Measurements from ENCODE around the gene LSS. TPM values are rescaled to one million over a fixed set of nuclear protein-coding genes. Genes with fewer than 3 reads are reported as not detected.

LSS gene
- total and polyA plus RNA-seq, 10 of the 15 experiments (the other 5 are each of a cell fraction or from before 2014, with no cell fraction given) = 2.9 to 82.4 (median 27.5) TPM

GRCh38 chr21:46153247-46154154 is 75.1 kb downstream of the LSS start:
- intact Hi-C loops (cut with micrococcal nuclease; ENCODE audit: unreplicated experiment) = no loop called here
- ATAC-seq = peak; percentile 88
- TF ChIP-seq ZNF592 (IDR thresholded peaks at IDR 0.05) (no peak), E4F1 (IDR thresholded peaks at IDR 0.05; ENCODE audit: borderline replicate concordance, partially characterized antibody) (no peak), CHD2 (IDR thresholded peaks at IDR 0.05; ENCODE audit: borderline replicate concordance, low read depth, low read length) (0 out of 2 replicates have a peak, but pooled peaks have one; percentile 35), RAD21 (IDR thresholded peaks at IDR 0.05; ENCODE audit: insufficient read depth, low read depth, low read length) (peak; percentile 50), ZNF207 (IDR thresholded peaks at IDR 0.05; ENCODE audit: borderline replicate concordance) (0 out of 2 replicates have a peak, but pooled peaks have one; percentile 26), CTCF (IDR thresholded peaks at IDR 0.05 in 2 of 3, conservative IDR thresholded peaks at IDR 0.05 in 1 of 3; ENCODE audit: control insufficient read depth in 2 of 3, extremely low read depth in 1 of 3, insufficient read depth in 1 of 3, low read depth in 3 of 3, low read length in 3 of 3) (peak; percentile 65 to 71 (median 68)), BACH1 (IDR thresholded peaks at IDR 0.05; ENCODE audit: borderline replicate concordance) (no peak), HSF1 (IDR thresholded peaks at IDR 0.05; ENCODE audit: low read depth, low read length) (peak; percentile 72; the same call in 1 of the 2 replicates), SMC3 (IDR thresholded peaks at IDR 0.05; ENCODE audit: borderline replicate concordance, low read length) (peak; percentile 33; the same call in 1 of the 2 replicates)
- no peak overlapping the region for H3K27ac ChIP-seq (ENCODE audit: control insufficient read depth, insufficient read depth)
- BruUV-seq (replicated peaks) = no TSS peak
- H3K9ac ChIP-seq (ENCODE audit: control insufficient read depth, insufficient read depth, low read length) = no peak overlapping the region
- H4K20me1 ChIP-seq (ENCODE audit: control insufficient read depth, insufficient read depth) = no peaks in the 10 kb centered on the region
- no peak overlapping the region for H3K4me3 ChIP-seq
- ChIA-PET POLR2A (no interaction called here), CTCF (interaction anchor here (0.9 to 2.4 kb wide), 7 partner anchors 10 to 310 kb away, joined by 3 to 11 read pairs (median 4); a partner anchor contains a TSS), RAD21 (ENCODE audit: unreplicated experiment) (interaction anchor here (1.0 kb wide), 1 partner anchor 131 kb away, joined by 3 read pairs; no protein-coding TSS in a partner anchor), SMC1A (ENCODE audit: uncharacterized antibody, unreplicated experiment) (interaction anchor here (1.0 to 1.8 kb wide), 2 partner anchors 10 to 22 kb away, joined by 3 to 7 read pairs; no protein-coding TSS in a partner anchor)
- 27% methylated on average over 30 of the region's 33 CpGs for WGBS (ENCODE audit: insufficient coverage, insufficient replicate concordance, low lambda C conversion rate, missing lambda C conversion rate)
- H2AFZ ChIP-seq (ENCODE audit: control insufficient read depth, low read depth, low read length) = no peak overlapping the region; the same call in 1 of the 2 replicates
- H3K4me2 ChIP-seq (ENCODE audit: control insufficient read depth, insufficient read depth) = 0 out of 2 replicates have a peak overlapping the region, but pooled peaks have one; percentile 13
- DNase-seq (ENCODE audit: low read depth, low spot score) = no peak
- no peaks in the 10 kb centered on the region for H3K79me2 ChIP-seq (ENCODE audit: control insufficient read depth, insufficient read depth, low read length)
- H3K4me1 ChIP-seq (ENCODE audit: control insufficient read depth, insufficient read depth, low read length) = no peaks in the 10 kb centered on the region
- in situ Hi-C loops (cut with MboI) = no loop called here
- no peaks in the 10 kb centered on the region for H3K36me3 ChIP-seq (ENCODE audit: control insufficient read depth in 2 of 2, insufficient read depth in 2 of 2, low read length in 1 of 2)
- no peaks in the 10 kb centered on the region for H3K27me3 ChIP-seq (replicated peaks in 1 of 2; ENCODE audit: control insufficient read depth in 2 of 2, insufficient read depth in 2 of 2, low read length in 1 of 2)
- H3K9me3 ChIP-seq (replicated peaks; ENCODE audit: control insufficient read depth, insufficient read depth, low read length) = no peaks in the 10 kb centered on the region
- no peak for FAIRE-seq

Measured in GM12878 (cell line).